Hepatocyte (in vitro differentiated cells): ENCODE measurements around the gene ADAMTS13. TPM values are rescaled to one million over a fixed set of nuclear protein-coding genes. Genes with fewer than 3 reads are reported as not detected.

ENCODE experiments used
- DNase-seq: peaks from one replicate; pipeline ENCODE4 v3.0.0-alpha.2; 2016; ENCODE audit warnings: low spot score
- H2AFZ ChIP-seq: fragments of 200-600 bp; sonication (generic); 2 replicates; pipeline ENCODE4 v1.6.0; 2016; ENCODE audit warnings: antibody characterized with exemption, mild to moderate bottlenecking
- H3K27ac ChIP-seq: fragments of 200-600 bp; sonication (generic); 2 replicates; pipeline ENCODE4 v1.5.1; 2016; ENCODE audit warnings: mild to moderate bottlenecking
- H3K27me3 ChIP-seq: fragments of 200-600 bp; sonication (generic); 2 replicates; pipeline ENCODE4 v1.6.1; 2016
- H3K36me3 ChIP-seq: fragments of 200-600 bp; sonication (generic); replicated peaks from 2 replicates; pipeline ENCODE4 v1.5.1; 2016; ENCODE audit warnings: low read depth; ENCODE audit not compliant: insufficient read depth
- H3K4me1 ChIP-seq: fragments of 200-600 bp; sonication (generic); 2 replicates; pipeline ENCODE4 v1.5.1; 2016; ENCODE audit warnings: mild to moderate bottlenecking, moderate library complexity; ENCODE audit not compliant: insufficient read depth
- H3K4me2 ChIP-seq: fragments of 200-600 bp; sonication (generic); 2 replicates; pipeline ENCODE4 v1.6.0; 2016
- H3K4me3 ChIP-seq: fragments of 200-600 bp; sonication (generic); 2 replicates; pipeline ENCODE4 v1.5.1; 2016; ENCODE audit warnings: mild to moderate bottlenecking
- H3K79me2 ChIP-seq: fragments of 200-600 bp; sonication (generic); 2 replicates; pipeline ENCODE4 v1.6.0; 2017; ENCODE audit warnings: mild to moderate bottlenecking
- H3K9me2 ChIP-seq: fragments of 200-600 bp; sonication (generic); replicated peaks from 2 replicates; pipeline ENCODE4 v1.6.0; 2017; ENCODE audit warnings: mild to moderate bottlenecking; ENCODE audit not compliant: insufficient read depth
- H3K9me3 ChIP-seq: fragments of 200-600 bp; sonication (generic); 2 replicates; pipeline ENCODE4 v1.5.1; 2016; ENCODE audit warnings: low read depth, mild to moderate bottlenecking
- H4K20me1 ChIP-seq: fragments of 200-600 bp; sonication (generic); 2 replicates; pipeline ENCODE4 v1.6.0; 2016; ENCODE audit warnings: mild to moderate bottlenecking; ENCODE audit not compliant: insufficient read depth, poor library complexity, severe bottlenecking
- CTCF ChIP-seq: fragments of 200-600 bp; sonication (generic); IDR thresholded peaks from 2 replicates; pipeline ENCODE4 v1.5.1; 2016; ENCODE audit warnings: antibody characterized with exemption, mild to moderate bottlenecking; ENCODE audit not compliant: poor library complexity
- EZH2 ChIP-seq: fragments of 200-600 bp; sonication (generic); IDR thresholded peaks from 2 replicates; pipeline ENCODE4 v1.6.1; 2016; ENCODE audit warnings: antibody characterized with exemption, mild to moderate bottlenecking, borderline replicate concordance
- EZH2phosphoT487 ChIP-seq: fragments of 200-600 bp; sonication (generic); IDR thresholded peaks from one replicate; pipeline ENCODE4 v1.6.1; 2018; ENCODE audit warnings: antibody characterized with exemption, mild to moderate bottlenecking, low read depth, moderate library complexity; ENCODE audit not compliant: unreplicated experiment, severe bottlenecking
- WGBS: methylation state at CpG from one replicate; pipeline ENCODE4 v1.1.6; 2016; ENCODE audit warnings: low lambda C conversion rate; ENCODE audit errors: missing lambda C conversion rate; 5-methylcytosine and 5-hydroxymethylcytosine counted together
- polyA plus RNA-seq: library from polyadenylated mRNA; unstranded; fragments of >200 nt; fragmentation: Nextera tagmentation; extraction: Ambion mirVana; gene quantifications from 2 replicates; pipeline ENCODE4 v1.2.1, GENCODE V29; 2016
- total RNA-seq: library from RNA; depleted of rRNA; stranded (reverse); fragments of >200 nt; gene quantifications from 2 replicates; pipeline ENCODE4 v1.2.3, GENCODE V29; 2014

ADAMTS13 gene
- total and polyA plus RNA-seq, 2 experiments from 2014 or later: 6.5 to 6.8 TPM

DNA sequence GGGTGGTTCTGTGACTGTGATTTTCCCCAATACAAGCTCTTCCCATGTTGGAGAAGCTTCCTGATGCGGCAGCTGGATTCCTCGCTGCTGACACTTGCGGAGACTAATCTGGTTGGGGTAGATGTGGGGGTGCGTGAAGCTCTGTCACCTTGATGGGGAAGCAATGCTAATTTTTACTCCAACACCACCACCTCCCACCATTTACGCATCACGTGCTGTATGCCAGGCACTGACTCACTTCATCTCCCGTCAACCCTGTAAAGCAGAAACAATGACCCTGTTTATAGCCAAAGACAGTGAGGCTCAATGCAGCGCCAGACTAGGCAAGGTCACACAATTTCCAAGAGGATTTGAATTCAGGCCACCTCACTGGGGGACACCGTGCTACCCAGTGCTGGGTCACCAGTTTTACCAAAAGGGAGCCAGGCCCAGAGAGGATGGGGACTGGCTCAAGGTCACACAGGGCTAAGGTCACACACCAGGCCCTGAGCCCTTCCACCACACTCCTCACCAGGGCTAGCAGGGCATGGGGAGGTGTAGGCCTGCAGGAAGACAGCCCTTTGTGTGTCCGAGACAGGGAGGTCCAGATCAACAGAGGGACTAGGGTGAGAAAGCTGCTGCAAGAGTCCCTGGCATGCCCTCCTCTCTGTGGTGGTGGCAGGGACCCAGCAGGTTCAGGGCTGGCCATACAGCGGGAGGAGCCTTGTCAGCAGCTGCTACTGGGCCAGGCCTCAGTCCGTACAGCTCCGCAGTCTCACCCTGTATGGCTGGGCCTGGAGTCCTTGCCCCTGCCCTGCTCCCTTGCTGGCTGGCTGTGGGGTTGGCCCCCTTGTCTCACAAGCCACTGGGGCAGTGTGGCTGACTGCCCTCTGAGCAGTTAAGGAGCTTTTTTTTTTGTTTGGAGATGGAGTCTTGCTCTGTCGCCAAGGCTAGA, 42.7 kb upstream of the ADAMTS13 start:
- Histone ChIP-seq H3K27ac (no peak overlapping the region), H3K9me2 (no peaks in the 10 kb centered on the region), H3K36me3 (no peaks in the 10 kb centered on the region), H3K27me3 (no peaks in the 10 kb centered on the region), H3K9me3 (no peaks in the 10 kb centered on the region), H3K4me2 (no peak overlapping the region), H2AFZ (no peak overlapping the region), H3K4me3 (no peak overlapping the region), H4K20me1 (peaks cover 7% of the 10 kb centered on the region), H3K4me1 (peaks cover 2% of the 10 kb centered on the region), H3K79me2 (peaks cover 13% of the 10 kb centered on the region)
- no peak for DNase-seq
- 91% methylated on average over 14 of the region's 14 CpGs for WGBS
- no peak for TF ChIP-seq CTCF
- no peak for TF ChIP-seq EZH2
- no peak for TF ChIP-seq EZH2phosphoT487

DNA sequence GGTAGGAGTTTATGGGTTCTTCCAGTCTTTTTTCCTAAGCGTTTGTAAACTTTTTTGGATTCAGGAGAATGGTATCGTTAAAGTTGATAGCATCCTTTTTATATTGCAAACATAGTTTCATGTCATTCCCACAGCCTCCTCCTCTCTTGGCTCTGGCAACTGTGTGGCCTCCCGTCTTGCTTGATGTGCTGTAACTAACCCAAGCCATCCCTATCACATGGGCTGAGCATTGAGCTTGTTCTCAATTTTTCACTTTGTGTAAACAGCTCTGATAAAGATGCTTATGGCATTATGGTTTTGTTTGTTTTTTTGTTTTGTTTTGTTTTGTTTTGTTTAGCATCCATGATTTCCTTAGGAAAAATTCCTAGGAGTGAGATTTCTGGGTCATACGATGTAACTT, 41.4 kb upstream of the ADAMTS13 start:
- Histone ChIP-seq H3K36me3 (no peaks in the 10 kb centered on the region), H2AFZ (no peak overlapping the region), H3K9me2 (no peaks in the 10 kb centered on the region), H4K20me1 (no peaks in the 10 kb centered on the region), H3K27me3 (no peaks in the 10 kb centered on the region), H3K4me3 (no peak overlapping the region), H3K4me1 (no peaks in the 10 kb centered on the region), H3K27ac (no peak overlapping the region), H3K4me2 (no peak overlapping the region), H3K9me3 (no peaks in the 10 kb centered on the region), H3K79me2 (no peaks in the 10 kb centered on the region)
- 81% methylated on average over 4 of the region's 4 CpGs for WGBS
- TF ChIP-seq EZH2phosphoT487 (no peak), CTCF (no peak), EZH2 (no peak)
- no peak for DNase-seq

DNA sequence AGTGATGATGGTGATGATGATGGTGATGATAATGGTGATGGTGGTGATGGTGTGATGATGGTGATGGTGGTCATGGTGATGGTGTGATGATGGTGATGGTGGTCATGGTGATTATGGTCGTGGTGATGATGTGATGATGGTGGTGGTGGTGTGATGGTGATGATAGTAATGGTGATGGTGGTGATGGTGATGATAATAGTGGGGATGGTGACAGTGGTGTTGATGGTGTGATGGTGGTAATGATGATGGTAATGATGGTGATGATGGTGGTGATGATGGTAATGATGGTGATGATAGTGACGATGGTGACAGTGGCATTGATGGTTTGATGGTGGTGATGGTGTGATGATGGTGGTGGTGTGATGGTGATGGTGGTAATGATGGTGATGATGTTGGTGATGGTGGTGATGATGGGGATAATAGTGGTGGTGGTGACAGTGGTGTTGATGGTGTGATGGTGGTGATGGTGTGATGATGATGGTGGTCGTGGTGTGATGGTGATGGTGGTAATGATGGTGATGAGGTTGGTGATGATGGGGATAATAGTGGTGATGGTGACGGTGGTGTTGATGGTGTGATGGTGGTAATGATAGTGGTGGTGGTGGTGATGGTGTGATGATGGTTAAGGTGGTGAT, 39.5 kb upstream of the ADAMTS13 start:
- H4K20me1 ChIP-seq: no peaks in the 10 kb centered on the region
- H2AFZ ChIP-seq: no peak overlapping the region
- no peaks in the 10 kb centered on the region for H3K4me1 ChIP-seq
- H3K27ac ChIP-seq: no peak overlapping the region
- H3K27me3 ChIP-seq: no peaks in the 10 kb centered on the region
- no peaks in the 10 kb centered on the region for H3K9me3 ChIP-seq
- H3K9me2 ChIP-seq: no peaks in the 10 kb centered on the region
- WGBS: 97% methylated on average over 4 of the region's 4 CpGs
- no peak overlapping the region for H3K4me3 ChIP-seq
- H3K36me3 ChIP-seq: no peaks in the 10 kb centered on the region
- no peak overlapping the region for H3K4me2 ChIP-seq
- no peak for TF ChIP-seq EZH2phosphoT487
- TF ChIP-seq EZH2: no peak
- TF ChIP-seq CTCF: no peak
- no peak for DNase-seq
- H3K79me2 ChIP-seq: no peaks in the 10 kb centered on the region
